H1 (cell line): ENCODE data around the gene ZBTB9. TPM values are rescaled to one million over a fixed set of nuclear protein-coding genes. Genes with fewer than 3 reads are reported as not detected.

Experiments
- CTCF ChIA-PET: fragments of 300-600 bp; sonication (Branson Sonifier 250); formaldehyde crosslinking; loops from one replicate; lab custom pipeline; 2021; ENCODE audit not compliant: partially characterized antibody; lab: Charles Lee
- POLR2A ChIA-PET: fragments of 300-600 bp; sonication (Branson Sonifier 250); formaldehyde crosslinking; loops from one replicate; lab custom pipeline; 2021; ENCODE audit warnings: inconsistent platforms; ENCODE audit not compliant: partially characterized antibody; lab: Charles Lee
- DNase-seq, 2 experiments: peaks; one replicate each; pipeline versions ENCODE4 v3.0.0 to v3.0.0-alpha.2; 2010 to 2022; ENCODE audit warnings: low spot score in 2 of 2, low read depth in 1 of 2, mixed read lengths in 1 of 2
- FAIRE-seq: peaks from 2 replicates; lab custom pipeline; 2011; peaks lifted over from hg19 to GRCh38; lab: Jason Lieb, UNC
- H2AFZ ChIP-seq: 2 replicates; pipeline ENCODE4 v1.8.1; 2012; ENCODE audit warnings: low read length, inconsistent platforms
- H2AK5ac ChIP-seq: 2 replicates; pipeline ENCODE4 v1.6.1; 2013; ENCODE audit warnings: low read depth, low read length
- H2BK120ac ChIP-seq: replicated peaks from 2 replicates; pipeline ENCODE3; 2013; ENCODE audit warnings: low read depth, low read length, inconsistent platforms
- H2BK12ac ChIP-seq: 2 replicates; pipeline ENCODE4 v1.6.1; 2013; ENCODE audit warnings: low read depth, low read length
- H2BK15ac ChIP-seq: 2 replicates; pipeline ENCODE4 v1.6.1; 2013; ENCODE audit warnings: low read length
- H2BK20ac ChIP-seq: 2 replicates; pipeline ENCODE4 v1.6.1; 2013; ENCODE audit warnings: low read length
- H2BK5ac ChIP-seq: 2 replicates; pipeline ENCODE4 v1.6.1; 2013; ENCODE audit warnings: low read depth, low read length
- H3K14ac ChIP-seq: 2 replicates; pipeline ENCODE4 v1.6.1; 2013; ENCODE audit warnings: inconsistent platforms; ENCODE audit not compliant: insufficient read length
- H3K18ac ChIP-seq: 2 replicates; pipeline ENCODE4 v1.6.1; 2013; ENCODE audit warnings: low read length; ENCODE audit errors: extremely low read depth
- H3K23ac ChIP-seq: 2 replicates; pipeline ENCODE4 v1.6.1; 2013; ENCODE audit warnings: inconsistent platforms; ENCODE audit not compliant: insufficient read length
- H3K23me2 ChIP-seq: 2 replicates; pipeline ENCODE4 v1.6.1; 2013; ENCODE audit warnings: low read depth, low read length
- H3K27ac ChIP-seq: 2 replicates; pipeline ENCODE4 v1.6.1; 2011; ENCODE audit warnings: low read depth, low read length, inconsistent platforms
- H3K27me3 ChIP-seq, 4 experiments: replicated peaks in 1 of 4; 1 replicate in 1 of 4; 2 replicates in 3 of 4; pipeline versions ENCODE4 v1.6.1 to v1.8.1; 2011 to 2013; ENCODE audit warnings: low read length in 3 of 4, mild to moderate bottlenecking in 3 of 4, inconsistent platforms in 2 of 4, mixed read lengths in 2 of 4, moderate library complexity in 1 of 4; ENCODE audit not compliant: control insufficient read depth in 3 of 4, insufficient read depth in 3 of 4; ENCODE audit errors: extremely low read depth in 1 of 4
- H3K36me3 ChIP-seq, 4 experiments: 2 replicates each; pipeline versions ENCODE4 v1.6.1 to v1.8.1; 2011 to 2013; ENCODE audit warnings: mild to moderate bottlenecking in 4 of 4, low read length in 3 of 4, moderate library complexity in 2 of 4, control low read depth in 1 of 4, inconsistent platforms in 1 of 4; ENCODE audit not compliant: insufficient read depth in 4 of 4, control insufficient read depth in 2 of 4
- H3K4ac ChIP-seq: replicated peaks from 2 replicates; pipeline ENCODE3; 2013; ENCODE audit warnings: low read length, low read depth, mixed read lengths, inconsistent platforms; ENCODE audit not compliant: insufficient read length
- H3K4me1 ChIP-seq, 4 experiments: replicated peaks in 1 of 4; 1 replicate in 1 of 4; 2 replicates in 3 of 4; pipeline versions ENCODE4 v1.6.1 to v1.8.1; 2011 to 2013; ENCODE audit warnings: low read length in 3 of 4, inconsistent platforms in 2 of 4, mixed read lengths in 1 of 4; ENCODE audit not compliant: insufficient read depth in 4 of 4, control insufficient read depth in 3 of 4
- H3K4me2 ChIP-seq, 2 experiments: 2 replicates each; pipeline versions ENCODE4 v1.6.1 to v1.8.1; 2011 to 2013; ENCODE audit warnings: low read depth in 2 of 2, low read length in 2 of 2, control low read depth in 1 of 2, inconsistent platforms in 1 of 2, mild to moderate bottlenecking in 1 of 2; ENCODE audit not compliant: insufficient read depth in 1 of 2
- H3K4me3 ChIP-seq, 4 experiments: fragments of 200-600, 300-600 bp in 1 of 4; sonication (generic), shearing (Covaris generic), sonication (Bioruptor Twin) in 1 of 4; 2 replicates each; pipeline versions ENCODE4 v1.5.1 to v1.8.1; 2011 to 2016; ENCODE audit warnings: low read length in 4 of 4, low read depth in 3 of 4, control low read depth in 2 of 4, inconsistent platforms in 2 of 4, mild to moderate bottlenecking in 2 of 4, mixed read lengths in 1 of 4, moderate library complexity in 1 of 4; ENCODE audit not compliant: insufficient read depth in 2 of 4; ENCODE audit errors: extremely low read depth in 1 of 4
- H3K56ac ChIP-seq: replicated peaks from 2 replicates; pipeline ENCODE3; 2013; ENCODE audit warnings: low read depth, mild to moderate bottlenecking, mixed read lengths, low read length, inconsistent platforms; ENCODE audit not compliant: insufficient read length
- H3K79me1 ChIP-seq: 2 replicates; pipeline ENCODE4 v1.6.1; 2013; ENCODE audit warnings: low read depth, low read length, control low read depth
- H3K79me2 ChIP-seq, 2 experiments: 2 replicates each; pipeline versions ENCODE4 v1.6.1 to v1.8.1; 2012 to 2013; ENCODE audit warnings: low read length in 2 of 2, mild to moderate bottlenecking in 2 of 2, inconsistent platforms in 1 of 2; ENCODE audit not compliant: insufficient read depth in 2 of 2, control insufficient read depth in 1 of 2
- H3K9ac ChIP-seq, 4 experiments: replicated peaks in 1 of 4; 1 replicate in 1 of 4; 2 replicates in 3 of 4; pipeline versions ENCODE4 v1.6.1 to v1.8.1; 2011 to 2013; ENCODE audit warnings: low read depth in 3 of 4, low read length in 3 of 4, control low read depth in 2 of 4, mild to moderate bottlenecking in 2 of 4, moderate library complexity in 2 of 4, inconsistent platforms in 1 of 4; ENCODE audit errors: extremely low read depth in 1 of 4
- H3K9me3 ChIP-seq, 2 experiments: 2 replicates each; pipeline versions ENCODE4 v1.6.1 to v1.8.1; 2012 to 2013; ENCODE audit warnings: mild to moderate bottlenecking in 2 of 2, moderate library complexity in 2 of 2, control low read depth in 1 of 2, inconsistent platforms in 1 of 2, low read depth in 1 of 2, low read length in 1 of 2, mixed read lengths in 1 of 2; ENCODE audit not compliant: insufficient read depth in 2 of 2
- H4K20me1 ChIP-seq, 2 experiments: replicated peaks in 1 of 2; 2 replicates each; pipeline versions ENCODE3 to v1.8.1; 2011 to 2013; ENCODE audit warnings: inconsistent platforms in 2 of 2, low read length in 2 of 2, mild to moderate bottlenecking in 1 of 2; ENCODE audit not compliant: insufficient read depth in 2 of 2, control insufficient read depth in 1 of 2
- H4K5ac ChIP-seq: 2 replicates; pipeline ENCODE4 v1.6.1; 2013; ENCODE audit warnings: low read length, low read depth, mixed read lengths, inconsistent platforms; ENCODE audit not compliant: insufficient read length
- H4K8ac ChIP-seq: 2 replicates; pipeline ENCODE4 v1.8.0; 2013; ENCODE audit warnings: mild to moderate bottlenecking, moderate library complexity, low read length, inconsistent platforms; ENCODE audit not compliant: insufficient read depth; ENCODE audit errors: extremely low read depth
- H4K91ac ChIP-seq: replicated peaks from 2 replicates; pipeline ENCODE3; 2013; ENCODE audit warnings: low read length, mixed read lengths, inconsistent platforms; ENCODE audit not compliant: insufficient read length
- BACH1 ChIP-seq: IDR thresholded peaks from 2 replicates; pipeline ENCODE4 v1.6.1; 2012; ENCODE audit warnings: low read length, improper control_type of control experiment
- BCL11A ChIP-seq, 2 experiments: IDR thresholded peaks; one replicate each; pipeline ENCODE4 v1.6.1; 2011; ENCODE audit warnings: low read depth in 2 of 2, low read length in 2 of 2, mild to moderate bottlenecking in 2 of 2
- EZH2 ChIP-seq: fragments of 200-600 bp; sonication (generic); IDR thresholded peaks from 2 replicates; pipeline ENCODE4 v1.7.1; 2012; ENCODE audit warnings: low read depth, mild to moderate bottlenecking, moderate library complexity, low read length, inconsistent platforms; ENCODE audit not compliant: severe bottlenecking
- FOSL1 ChIP-seq: IDR thresholded peaks from 2 replicates; pipeline ENCODE4 v1.6.1; 2011; ENCODE audit warnings: mild to moderate bottlenecking, low read depth, low read length, moderate library complexity; ENCODE audit not compliant: insufficient read depth
- GTF2F1 ChIP-seq: IDR thresholded peaks from 2 replicates; pipeline ENCODE4 v1.6.1; 2012; ENCODE audit warnings: low read depth, low read length, improper control_type of control experiment, borderline replicate concordance
- NANOG ChIP-seq: IDR thresholded peaks from 2 replicates; pipeline ENCODE4 v1.6.1; 2011; ENCODE audit warnings: low read length, low read depth, mild to moderate bottlenecking, inconsistent platforms; ENCODE audit not compliant: insufficient read depth, poor library complexity, severe bottlenecking
- RXRA ChIP-seq: IDR thresholded peaks from 2 replicates; pipeline ENCODE4 v1.6.1; 2011; ENCODE audit warnings: low read depth, mild to moderate bottlenecking, low read length, moderate library complexity; ENCODE audit not compliant: insufficient read depth
- SAP30 ChIP-seq: fragments of 300-600 bp; sonication (generic); IDR thresholded peaks from 2 replicates; pipeline ENCODE4 v1.7.1; 2012; ENCODE audit warnings: low read length, moderate library complexity, mild to moderate bottlenecking, inconsistent platforms; ENCODE audit not compliant: insufficient read depth, insufficient replicate concordance
- SIX5 ChIP-seq: IDR thresholded peaks from 2 replicates; pipeline ENCODE4 v1.6.1; 2011; ENCODE audit warnings: mild to moderate bottlenecking, low read depth, low read length
- WGBS, 2 experiments: shearing (Covaris generic) in 1 of 2; methylation state at CpG; one replicate each; pipeline versions ENCODE4 v1.1.6 to v1.1.7; 2013 to 2015; ENCODE audit warnings: low lambda C conversion rate in 2 of 2, mixed read lengths in 2 of 2, inconsistent platforms in 1 of 2, low coverage in 1 of 2, missing lambda C conversion rate in 1 of 2; ENCODE audit not compliant: insufficient replicate concordance in 2 of 2, insufficient coverage in 1 of 2, insufficient read length in 1 of 2; ENCODE audit errors: extremely low coverage in 1 of 2, missing lambda C conversion rate in 1 of 2; 5-methylcytosine and 5-hydroxymethylcytosine counted together
- polyA plus RNA-seq, 7 experiments: library from polyadenylated mRNA; depleted of rRNA in 3 of 7; stranded (reverse) in 5 of 7; unstranded in 2 of 7; fragments of >200 nt in 5 of 7; fragments of 200-250 nt in 2 of 7; gene quantifications; 1 replicate in 5 of 7; 2 replicates in 1 of 7; 4 replicates in 1 of 7; pipeline versions ENCODE4 v1.2.1 to v1.2.3, GENCODE V29; 2011 to 2013; ENCODE audit warnings: missing spikeins in 2 of 7, mixed read lengths in 2 of 7
- total RNA-seq: library from RNA; stranded (reverse); fragmentation: NEBNext Ultra II Directional; extraction: Animal tissue kit (Norgen Biotek cat#: 25700); gene quantifications from 2 replicates; pipeline ENCODE4 v1.2.1, GENCODE V29; 2021
- TF ChIP-seq, protein P1 (sequence below): IDR thresholded peaks from 2 replicates; pipeline ENCODE4 v1.6.1; 2012; ENCODE audit warnings: low read length, inconsistent platforms

ZBTB9 gene
- total and polyA plus RNA-seq, 2 of the 8 experiments (the other 6 are each of a cell fraction or from before 2014, with no cell fraction given), result 16.9 to 20.2 TPM

DNA sequence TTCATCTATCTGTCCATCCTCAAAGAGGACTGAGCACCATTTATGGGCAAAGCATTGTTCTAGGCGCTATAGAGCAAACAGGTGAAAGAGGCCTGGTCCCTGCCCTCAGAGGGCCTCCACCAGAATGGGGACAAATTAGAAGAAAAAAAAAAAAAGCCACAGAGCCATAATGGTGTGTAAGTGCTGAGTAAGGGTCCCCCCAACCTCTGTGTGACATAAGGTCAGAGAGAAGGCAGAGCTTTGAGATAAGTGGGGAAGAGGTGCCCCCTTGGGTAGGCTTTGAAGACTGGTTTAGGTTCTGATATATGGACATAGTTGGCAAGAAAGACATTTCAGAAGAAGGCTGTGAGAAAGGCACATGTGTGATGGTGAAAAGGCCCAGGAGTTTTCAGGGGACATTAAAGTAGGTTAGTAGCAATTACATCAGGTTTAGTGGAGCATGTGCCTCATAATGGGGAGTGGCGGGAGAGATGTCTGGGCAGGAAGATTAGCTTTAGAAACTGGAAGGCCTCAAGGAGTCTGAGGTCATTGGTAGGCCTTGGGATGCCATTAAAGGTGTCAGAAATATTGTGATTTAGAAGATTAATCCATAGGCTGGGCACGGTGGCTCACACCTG lies 15.3 kb upstream of the ZBTB9 start:
- POLR2A ChIA-PET, result interaction anchor here (1.0 to 14.8 kb wide), 7 partner anchors 8 to 132 kb away, joined by 3 to 381 read pairs (median 5); partner anchors contain the start of genes CUTA and ZBTB9
- H3K4me1 ChIP-seq, result peaks cover 0 to 1% (median under 1%) of the 10 kb centered on the region in 4 experiments; a peak in 2 of 7 replicates
- CTCF ChIA-PET, result interaction anchor here (0.7 to 4.7 kb wide), 5 partner anchors 9 to 55 kb away, joined by 3 to 22 read pairs (median 6); no protein-coding TSS in a partner anchor
- no peaks in the 10 kb centered on the region; the same call in 1 of the 2 replicates for H3K79me1 ChIP-seq
- peaks cover 4 to 29% of the 10 kb centered on the region in 2 experiments for H4K20me1 ChIP-seq
- no peak overlapping the region for H3K4me3 ChIP-seq
- no peak overlapping the region for H2BK15ac ChIP-seq
- H2AK5ac ChIP-seq, result no peak overlapping the region
- WGBS, 2 experiments, result 94% methylated on average over 3 of the region's 3 CpGs; no CpG with 5 or more reads in 1 of the 2 experiments
- H3K9me3 ChIP-seq, result no peaks in the 10 kb centered on the region; a peak in 1 of 4 replicates
- no peak overlapping the region for H2BK20ac ChIP-seq
- H4K91ac ChIP-seq, result no peak overlapping the region
- FAIRE-seq, result no peak
- no peak overlapping the region for H4K8ac ChIP-seq
- no peak for DNase-seq
- no peaks in the 10 kb centered on the region for H3K27me3 ChIP-seq
- H3K79me2 ChIP-seq, result peaks cover 0 to 24% of the 10 kb centered on the region in 2 experiments; a peak in 2 of 4 replicates
- H2BK12ac ChIP-seq, result no peak overlapping the region
- H3K9ac ChIP-seq, result no peak overlapping the region
- H3K36me3 ChIP-seq, result peaks cover 51 to 89% (median 78%) of the 10 kb centered on the region in 4 experiments
- no peak overlapping the region for H2BK5ac ChIP-seq
- H3K56ac ChIP-seq, result no peak overlapping the region
- no peak overlapping the region for H3K27ac ChIP-seq
- no peak overlapping the region for H3K14ac ChIP-seq
- H2BK120ac ChIP-seq, result no peak overlapping the region
- no peak overlapping the region for H3K23ac ChIP-seq
- no peaks in the 10 kb centered on the region for H3K23me2 ChIP-seq
- H3K4me2 ChIP-seq, result no peak overlapping the region
- H3K4ac ChIP-seq, result no peak overlapping the region
- H3K18ac ChIP-seq, result no peak overlapping the region
- no peak overlapping the region for H2AFZ ChIP-seq
- H4K5ac ChIP-seq, result no peak overlapping the region
- no peak for TF ChIP-seq BCL11A (IDR thresholded peaks at IDR 0.05; ENCODE audit: low read depth in 2 of 2, low read length in 2 of 2)
- TF ChIP-seq EZH2, result no peak
- TF ChIP-seq GTF2F1, result no peak
- TF ChIP-seq, protein P1, sequence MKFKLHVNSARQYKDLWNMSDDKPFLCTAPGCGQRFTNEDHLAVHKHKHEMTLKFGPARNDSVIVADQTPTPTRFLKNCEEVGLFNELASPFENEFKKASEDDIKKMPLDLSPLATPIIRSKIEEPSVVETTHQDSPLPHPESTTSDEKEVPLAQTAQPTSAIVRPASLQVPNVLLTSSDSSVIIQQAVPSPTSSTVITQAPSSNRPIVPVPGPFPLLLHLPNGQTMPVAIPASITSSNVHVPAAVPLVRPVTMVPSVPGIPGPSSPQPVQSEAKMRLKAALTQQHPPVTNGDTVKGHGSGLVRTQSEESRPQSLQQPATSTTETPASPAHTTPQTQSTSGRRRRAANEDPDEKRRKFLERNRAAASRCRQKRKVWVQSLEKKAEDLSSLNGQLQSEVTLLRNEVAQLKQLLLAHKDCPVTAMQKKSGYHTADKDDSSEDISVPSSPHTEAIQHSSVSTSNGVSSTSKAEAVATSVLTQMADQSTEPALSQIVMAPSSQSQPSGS, result no peak
- TF ChIP-seq FOSL1, result no peak
- TF ChIP-seq NANOG, result no peak
- TF ChIP-seq SIX5, result no peak
- no peak for TF ChIP-seq BACH1
- TF ChIP-seq RXRA, result no peak
- no peak for TF ChIP-seq SAP30
